NCI-H2196 (cell line): ENCODE data around the gene PRKN.

Experiments
- DNase-seq: peaks from one replicate; lab custom pipeline; 2025; ENCODE audit not compliant: unreplicated experiment; lab: John Stamatoyannopoulos, UW

PRKN gene

GRCh38 chr6:161412795-161413194 is 1314.8 kb downstream of the PRKN start:
- DNase-seq, result no peak

GRCh38 chr6:161411265-161411944 is 1316.2 kb downstream of the PRKN start:
- no peak for DNase-seq

GRCh38 chr6:161410736-161411135 is 1316.8 kb downstream of the PRKN start:
- no peak for DNase-seq

GRCh38 chr6:161410076-161410475 is 1317.5 kb downstream of the PRKN start:
- DNase-seq, result no peak

GRCh38 chr6:161409353-161409752 is 1318.2 kb downstream of the PRKN start:
- DNase-seq, result no peak

GRCh38 chr6:161408041-161408440 is 1319.5 kb downstream of the PRKN start:
- DNase-seq, result no peak

- no peak for DNase-seq
These were observed 1320.0 kb downstream of the PRKN start for GRCh38 chr6:161407581-161407980.

- no peak for DNase-seq
These were observed 1320.5 kb downstream of the PRKN start for GRCh38 chr6:161407115-161407514.

DNA sequence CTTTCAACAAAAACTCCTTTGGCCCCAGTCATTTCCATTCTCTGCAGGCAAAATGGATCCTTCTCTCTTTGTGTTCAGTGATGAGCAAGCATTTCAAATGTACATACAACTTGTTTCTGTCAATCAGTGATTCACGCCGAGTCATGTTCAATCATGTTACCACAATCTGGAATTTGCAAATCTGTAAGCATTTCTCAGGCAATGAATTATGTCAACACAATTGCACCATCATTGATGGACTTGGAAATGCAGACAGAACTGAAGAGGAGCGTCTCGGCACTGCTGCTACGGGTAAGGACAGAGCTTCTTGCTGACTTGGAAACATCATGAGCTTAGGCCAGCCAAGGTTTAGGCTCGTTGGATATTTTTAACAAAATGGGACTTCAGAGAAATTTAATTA is 1320.9 kb downstream of the PRKN start:
- DNase-seq, result no peak

DNA sequence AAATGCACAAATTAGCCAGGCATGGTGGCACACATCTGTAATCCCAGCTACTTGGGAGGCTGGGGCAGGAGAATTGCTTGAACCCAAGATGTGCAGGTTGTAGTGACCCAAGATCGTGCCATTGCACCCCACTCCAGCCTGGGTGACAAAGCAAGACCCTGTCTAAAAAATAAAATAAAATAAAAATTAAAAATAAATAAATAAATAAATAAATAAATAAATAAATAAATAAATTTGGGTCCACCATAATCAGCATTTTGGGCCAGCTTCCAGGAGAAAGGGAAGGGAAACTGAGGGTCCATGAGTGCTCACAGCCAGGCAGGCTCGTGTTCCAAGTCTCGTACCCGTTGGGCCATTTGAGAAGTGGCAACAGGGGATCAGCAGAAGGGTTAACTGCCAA is 1322.1 kb downstream of the PRKN start:
- no peak for DNase-seq

GRCh38 chr6:161403717-161404116 is 1323.8 kb downstream of the PRKN start:
- no peak for DNase-seq

- no peak for DNase-seq
These were observed 1325.8 kb downstream of the PRKN start for GRCh38 chr6:161401587-161402309.

DNA sequence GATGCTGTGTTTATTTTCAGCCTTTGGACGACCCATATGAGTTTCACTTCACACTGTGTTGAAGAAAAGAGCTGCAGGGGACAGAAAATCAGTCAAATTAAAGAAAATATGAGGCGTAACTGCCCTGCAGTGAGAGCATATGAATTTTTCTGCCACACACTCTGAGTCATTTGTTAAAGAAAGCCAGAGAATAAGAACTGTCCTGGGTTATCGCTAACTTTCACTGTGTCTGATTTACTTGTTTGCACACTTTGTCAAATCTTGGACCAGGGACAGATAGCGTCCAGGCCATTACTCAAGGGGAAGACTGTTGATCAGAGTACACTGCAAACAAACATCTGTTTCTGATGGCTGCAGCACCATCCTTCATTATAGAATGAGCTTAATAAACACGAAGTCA is 1326.9 kb downstream of the PRKN start:
- no peak for DNase-seq

DNA sequence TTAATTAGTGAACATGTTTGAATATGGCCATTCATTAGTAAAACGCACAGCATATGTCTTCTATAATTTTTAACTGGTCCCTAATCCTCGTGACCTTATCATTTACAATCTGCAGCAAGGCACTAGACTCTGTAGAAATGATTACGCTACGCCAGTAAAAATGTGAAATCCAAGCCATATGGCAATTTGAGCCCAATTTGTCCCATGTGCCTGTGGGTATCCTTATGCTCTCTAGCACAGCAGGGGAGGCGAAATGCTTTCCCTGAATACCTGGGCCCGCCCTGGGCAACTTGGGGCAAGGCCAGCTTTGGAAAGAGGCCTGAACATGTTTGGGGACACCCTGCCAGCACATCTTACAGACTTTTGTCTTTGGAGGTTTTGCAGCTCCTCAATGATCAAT is 1331.0 kb downstream of the PRKN start:
- no peak for DNase-seq

GRCh38 chr6:161395716-161396231 is 1331.8 kb downstream of the PRKN start:
- no peak for DNase-seq

DNA sequence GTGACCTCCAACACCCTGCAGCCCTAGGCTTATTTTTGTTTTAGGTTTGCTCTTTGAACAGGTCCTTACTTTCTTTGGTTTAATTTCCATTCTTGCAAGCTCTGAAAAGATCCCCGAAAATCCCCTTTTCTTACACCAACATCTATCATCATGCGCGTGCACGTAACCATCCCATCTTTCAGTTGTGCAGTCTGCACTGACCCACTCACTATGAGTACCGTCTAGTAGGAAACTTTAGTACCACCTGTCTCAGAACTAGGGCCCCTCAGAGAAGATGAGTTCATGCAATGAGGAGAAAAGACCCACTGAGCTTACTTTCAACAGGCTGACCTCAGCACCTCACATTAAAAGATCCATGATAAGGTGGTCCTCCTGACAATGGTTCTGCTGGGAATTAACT is 1333.1 kb downstream of the PRKN start:
- DNase-seq, result no peak

DNA sequence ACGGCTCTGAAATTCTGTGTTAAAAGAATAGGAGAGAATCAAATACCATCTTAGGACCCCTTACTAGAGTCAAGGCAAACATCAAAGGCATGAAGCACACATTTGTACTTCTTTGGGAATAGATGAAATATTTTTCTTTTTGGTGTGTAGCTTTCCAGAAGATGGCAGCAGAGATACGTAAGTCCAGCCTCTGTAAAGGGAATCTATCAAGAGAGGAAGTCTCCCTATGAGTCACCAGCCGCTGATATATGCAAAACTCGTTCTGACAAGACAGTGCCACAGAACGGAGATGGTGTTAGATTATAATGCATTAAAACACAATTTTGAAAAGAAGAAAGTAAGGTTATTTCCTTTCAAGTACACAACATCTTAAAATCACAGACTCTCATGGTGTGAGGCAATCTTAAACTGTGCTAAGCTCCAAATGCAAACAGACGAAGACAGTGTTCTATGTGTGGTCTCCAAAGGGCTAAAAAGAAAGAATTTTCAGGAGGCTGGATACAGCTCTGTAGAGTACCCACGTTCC is 1333.7 kb downstream of the PRKN start:
- DNase-seq, result peak; percentile 14

- DNase-seq, result no peak
These were observed 1334.3 kb downstream of the PRKN start for GRCh38 chr6:161393292-161393691.

DNA sequence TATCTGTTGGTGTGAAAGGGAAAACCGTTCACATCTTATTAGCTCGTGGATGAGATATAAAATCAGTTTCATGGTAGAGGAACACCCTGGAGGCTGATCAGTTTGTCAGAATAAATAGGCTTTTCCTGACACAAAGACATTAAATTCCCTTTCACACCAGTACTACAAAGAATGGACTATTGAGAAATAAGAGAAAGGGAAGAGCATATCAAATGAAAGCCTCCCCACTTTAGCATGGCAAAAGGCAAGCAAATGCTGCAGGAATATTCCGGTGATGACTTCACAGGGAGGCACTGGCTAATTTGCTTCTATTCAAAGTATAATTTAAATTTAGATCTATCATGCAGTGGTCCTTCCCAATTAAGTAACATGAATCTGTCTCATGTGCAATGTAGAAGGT is 1337.8 kb downstream of the PRKN start:
- no peak for DNase-seq

DNA sequence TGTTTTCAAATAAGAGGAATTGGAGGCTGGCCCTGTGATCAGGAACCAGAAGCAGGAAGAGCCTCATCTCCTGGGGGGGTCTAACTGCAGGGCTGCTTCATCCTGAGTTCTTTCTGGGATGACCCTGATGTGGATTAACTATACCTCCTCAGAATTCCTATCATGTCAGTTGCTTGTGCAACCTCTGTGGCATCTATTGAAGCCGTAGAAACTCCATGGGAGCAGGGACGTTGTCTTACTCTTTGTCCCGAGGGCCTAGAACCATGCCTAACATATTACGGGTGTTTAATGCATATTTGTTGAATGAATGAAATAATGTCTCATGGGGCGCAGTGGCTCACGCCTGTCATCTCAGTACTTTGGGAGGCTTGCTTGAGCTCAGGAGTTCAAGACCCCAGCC is 1343.6 kb downstream of the PRKN start:
- DNase-seq, result no peak

DNA sequence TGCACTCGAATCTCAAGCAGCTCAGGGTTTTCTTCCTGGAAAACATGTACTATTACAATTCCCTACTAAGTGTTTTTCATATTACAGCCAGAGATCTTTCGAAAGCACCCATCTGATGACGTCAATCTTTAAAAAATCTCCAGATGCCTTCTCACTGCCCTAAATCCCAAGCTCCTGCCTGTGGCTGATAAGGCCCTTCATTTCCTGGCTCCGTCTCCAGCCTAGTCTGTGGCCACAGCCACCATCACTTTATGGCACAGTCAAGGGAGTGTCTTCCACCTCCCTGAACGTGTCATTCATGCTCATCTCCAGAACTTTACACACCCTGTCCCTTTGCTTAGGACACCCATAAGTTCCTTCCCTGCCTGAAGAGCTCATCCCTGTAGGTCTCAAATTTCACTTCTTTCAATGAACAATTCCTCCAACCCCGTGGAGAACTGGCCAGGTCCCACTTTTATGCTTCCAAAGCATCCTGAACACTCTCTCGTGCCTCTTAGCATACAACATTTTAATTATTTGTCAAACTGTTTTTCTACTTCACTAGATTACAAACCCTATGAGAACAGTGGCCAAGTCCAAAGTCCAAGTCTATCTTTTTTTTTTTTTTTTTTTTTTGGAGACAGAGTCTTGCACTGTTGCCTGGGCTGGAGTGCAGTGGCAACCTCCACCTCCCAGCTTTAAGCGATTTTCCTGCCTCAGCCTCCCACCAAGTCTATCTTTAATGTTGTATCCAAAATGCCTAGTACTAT is 1347.6 kb downstream of the PRKN start:
- DNase-seq, result no peak

DNA sequence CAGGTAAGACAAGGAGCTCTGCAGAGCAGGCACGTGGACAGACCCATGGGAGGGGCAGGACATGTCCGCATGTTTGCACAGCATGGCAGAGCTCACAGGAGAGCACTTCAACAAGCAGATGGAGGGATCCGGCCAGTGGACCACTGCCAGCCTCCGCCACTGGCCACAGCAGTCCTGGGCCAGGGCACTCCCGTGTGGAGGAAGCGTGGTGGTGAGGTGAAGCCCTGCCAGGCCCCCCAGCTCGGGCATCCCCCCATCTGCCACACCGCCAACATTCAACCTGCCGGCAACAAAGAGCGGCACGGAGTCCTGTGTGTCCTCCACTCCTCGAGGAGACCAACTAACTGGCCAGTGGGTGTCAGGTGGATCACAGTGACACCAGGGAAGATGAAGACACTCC is 1349.5 kb downstream of the PRKN start:
- no peak for DNase-seq
